Stimulated activated naive CD4-positive, alpha-beta T cell (primary cell): ENCODE measurements around the gene LMNB1.
"Not testable (repeated sequence)": the region's sequence is repeated elsewhere in the genome, so short reads cannot be mapped to it uniquely, and the experiment has no call there.

ENCODE experiments used
- DNase-seq, 6 experiments: peaks; one replicate each; lab custom pipeline; 2025; lab: John Stamatoyannopoulos, UW

LMNB1 gene

DNA sequence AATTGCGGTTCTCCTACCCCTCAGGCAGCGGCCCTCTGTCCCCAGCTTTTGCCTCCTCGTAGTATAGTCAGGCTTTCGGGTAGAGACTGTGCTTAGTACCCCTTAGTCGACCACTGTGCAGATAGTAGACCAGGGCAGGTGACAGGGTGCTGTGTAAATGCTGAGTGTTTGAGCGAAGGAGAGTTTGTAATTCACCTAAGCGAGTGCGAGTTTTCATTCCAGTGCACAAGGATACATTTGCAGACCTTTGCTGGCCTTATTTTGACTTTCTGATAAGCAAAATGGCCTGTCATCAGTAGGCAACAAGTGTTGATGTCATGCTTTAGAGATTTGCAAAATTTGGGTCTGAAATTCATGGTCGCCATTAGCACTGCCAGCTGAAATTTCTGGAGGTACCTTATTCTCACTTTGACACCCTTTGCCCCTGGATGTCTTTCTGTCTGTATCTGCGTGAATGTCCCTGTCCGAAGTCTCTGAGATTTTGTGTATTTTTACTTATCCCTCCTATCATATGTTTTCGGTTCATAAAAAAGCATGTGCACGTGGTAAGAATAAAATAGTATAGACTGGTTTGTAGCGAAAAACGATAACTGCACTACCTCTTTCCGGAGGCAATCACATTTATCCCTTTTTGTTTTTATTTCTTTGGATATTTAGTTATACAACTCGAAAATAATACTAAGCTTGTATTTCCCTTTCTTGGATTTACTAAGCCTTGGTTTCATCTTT is 1.9 kb downstream of the LMNB1 start:
- no peak for DNase-seq

DNA sequence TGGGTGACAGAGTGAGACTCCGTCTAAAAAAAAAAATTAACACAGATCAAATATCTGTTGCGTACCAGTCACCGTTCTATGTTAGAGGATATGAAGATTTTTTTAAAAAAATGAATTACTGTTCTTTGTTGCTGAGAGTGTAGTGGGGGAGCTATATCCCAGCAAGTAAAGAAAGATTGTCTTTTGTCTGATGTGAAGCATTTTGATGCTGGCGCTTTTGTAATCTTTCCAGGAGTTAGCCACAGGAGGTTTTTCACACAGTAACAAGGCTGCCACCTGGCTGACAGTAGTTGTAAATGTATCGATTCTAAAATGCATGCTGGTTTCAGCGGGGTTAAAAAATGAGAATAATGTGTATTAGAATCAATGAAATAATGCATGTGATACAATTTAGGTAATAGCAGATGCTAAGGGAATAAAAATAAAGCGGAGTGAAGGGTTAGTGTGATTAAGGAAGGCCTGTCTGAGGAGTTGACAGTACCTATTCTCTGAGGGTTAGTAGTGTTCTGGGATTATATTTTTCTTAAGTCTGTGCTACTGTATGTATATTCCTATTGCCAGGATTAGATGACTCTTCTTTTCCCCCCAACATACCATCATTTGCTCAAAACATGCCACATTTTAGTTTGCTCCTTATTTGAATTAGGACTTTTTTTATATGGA is 3.4 kb downstream of the LMNB1 start:
- peak in 5 of 6 experiments; percentile 27 to 59 (median 35) for DNase-seq

DNA sequence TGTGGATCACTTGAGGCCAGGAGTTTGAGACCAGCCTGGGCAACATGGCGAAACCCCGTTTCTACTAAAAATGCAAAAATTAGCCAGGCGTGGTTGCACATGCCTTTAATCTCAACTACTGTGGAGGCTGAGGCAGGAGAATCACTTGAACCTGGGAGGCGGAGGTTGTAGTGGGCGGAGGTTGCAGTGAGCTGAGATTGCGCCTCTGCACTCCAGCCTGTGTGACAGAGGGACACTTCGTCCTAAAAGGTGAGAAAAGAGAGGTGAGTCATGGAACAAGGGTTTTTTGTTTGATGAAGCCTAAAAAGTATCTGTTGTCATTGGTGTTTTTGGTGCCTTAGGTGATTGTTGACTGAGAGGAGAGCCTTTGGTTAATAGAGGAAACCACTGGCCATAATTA is 11.5 kb downstream of the LMNB1 start:
- DNase-seq = not testable (repeated sequence)

DNA sequence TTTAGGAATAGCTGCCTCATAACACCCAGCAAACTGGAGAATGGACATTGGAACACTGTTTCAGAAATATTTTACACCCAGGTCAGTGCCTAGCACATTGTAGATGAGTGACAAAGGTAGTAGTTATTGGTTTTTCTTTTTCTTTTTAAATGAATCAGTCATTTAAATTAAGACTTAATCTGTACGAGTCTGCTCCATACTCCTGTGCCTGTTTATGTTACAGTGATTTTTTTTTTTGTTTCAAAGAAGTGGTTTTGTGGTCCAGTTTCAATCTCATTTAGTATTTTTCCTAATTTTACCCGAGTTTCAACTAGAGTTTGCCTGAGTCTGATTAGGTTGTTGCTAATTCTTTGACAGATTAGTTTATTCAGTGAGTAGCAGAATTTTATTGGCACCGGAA is 16.2 kb downstream of the LMNB1 start:
- no peak for DNase-seq

DNA sequence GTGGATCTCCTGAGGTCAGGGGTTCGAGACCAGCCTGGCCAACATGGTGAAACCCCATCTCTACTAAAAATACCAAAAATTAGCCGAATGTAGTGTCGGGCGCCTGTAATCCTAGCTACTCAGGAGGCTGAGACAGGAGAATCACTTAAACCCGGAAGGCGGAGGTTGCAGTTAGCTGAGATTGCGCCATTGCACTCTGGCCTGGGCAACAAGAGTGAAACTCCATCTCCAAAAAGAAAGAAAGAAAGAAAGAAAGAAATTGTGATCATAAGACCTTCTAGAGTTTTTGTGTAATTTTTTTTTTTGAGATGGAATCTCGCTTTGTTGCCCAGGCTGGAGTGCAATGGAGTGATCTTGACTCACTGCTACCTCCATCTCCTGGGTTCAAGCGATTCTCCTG is 16.7 kb downstream of the LMNB1 start:
- not testable (repeated sequence) for DNase-seq

DNA sequence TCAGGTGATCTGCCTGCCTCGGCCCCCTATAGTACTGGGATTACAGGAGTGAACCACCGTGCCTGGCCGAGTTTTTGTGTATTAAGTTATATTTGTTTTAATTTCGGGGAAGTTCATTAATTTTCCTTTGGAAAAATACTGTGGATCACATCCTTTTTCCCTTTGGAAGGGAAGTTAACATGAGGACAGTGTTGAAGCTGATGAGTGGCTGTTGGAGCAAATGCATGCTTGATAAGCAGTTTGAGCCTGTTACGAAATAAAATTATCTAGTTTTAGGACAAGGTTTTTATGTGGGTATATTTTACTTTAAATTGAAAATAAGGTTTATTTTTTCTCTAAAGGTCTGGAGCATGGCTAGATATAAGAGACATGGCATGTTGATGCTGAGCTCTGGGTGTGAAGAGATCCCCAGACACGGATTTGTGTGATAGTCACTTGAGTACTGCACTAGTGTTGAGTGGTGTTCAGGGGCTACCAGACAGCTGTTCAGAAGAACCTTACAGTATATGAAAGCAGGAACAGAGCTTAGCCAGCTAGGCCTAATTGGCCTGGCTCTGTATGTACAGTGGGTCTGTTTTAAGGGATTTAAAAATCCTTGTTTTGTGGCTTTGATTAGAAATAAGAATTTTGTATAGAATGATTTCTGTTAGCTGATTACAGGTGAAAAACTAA is 17.4 kb downstream of the LMNB1 start:
- no peak for DNase-seq

DNA sequence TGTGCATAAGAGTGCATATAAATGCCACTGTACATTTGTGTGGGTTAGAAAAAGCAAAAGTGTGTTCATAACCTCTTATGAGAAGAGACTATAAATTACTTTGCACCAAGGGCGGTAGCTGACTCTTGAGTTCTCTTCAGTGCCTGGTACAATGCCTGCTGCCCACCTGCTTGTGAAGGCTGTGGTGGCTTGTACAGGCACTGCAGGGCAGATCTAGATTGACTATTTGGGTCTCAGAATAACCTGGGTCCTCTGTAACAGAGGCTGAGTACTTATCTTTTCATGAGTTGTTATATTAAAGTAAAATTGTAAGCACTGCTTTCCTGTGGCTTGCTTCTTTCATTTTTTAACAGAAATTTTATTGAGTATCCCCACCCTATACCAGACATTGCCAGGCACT is 22.8 kb downstream of the LMNB1 start:
- no peak for DNase-seq

DNA sequence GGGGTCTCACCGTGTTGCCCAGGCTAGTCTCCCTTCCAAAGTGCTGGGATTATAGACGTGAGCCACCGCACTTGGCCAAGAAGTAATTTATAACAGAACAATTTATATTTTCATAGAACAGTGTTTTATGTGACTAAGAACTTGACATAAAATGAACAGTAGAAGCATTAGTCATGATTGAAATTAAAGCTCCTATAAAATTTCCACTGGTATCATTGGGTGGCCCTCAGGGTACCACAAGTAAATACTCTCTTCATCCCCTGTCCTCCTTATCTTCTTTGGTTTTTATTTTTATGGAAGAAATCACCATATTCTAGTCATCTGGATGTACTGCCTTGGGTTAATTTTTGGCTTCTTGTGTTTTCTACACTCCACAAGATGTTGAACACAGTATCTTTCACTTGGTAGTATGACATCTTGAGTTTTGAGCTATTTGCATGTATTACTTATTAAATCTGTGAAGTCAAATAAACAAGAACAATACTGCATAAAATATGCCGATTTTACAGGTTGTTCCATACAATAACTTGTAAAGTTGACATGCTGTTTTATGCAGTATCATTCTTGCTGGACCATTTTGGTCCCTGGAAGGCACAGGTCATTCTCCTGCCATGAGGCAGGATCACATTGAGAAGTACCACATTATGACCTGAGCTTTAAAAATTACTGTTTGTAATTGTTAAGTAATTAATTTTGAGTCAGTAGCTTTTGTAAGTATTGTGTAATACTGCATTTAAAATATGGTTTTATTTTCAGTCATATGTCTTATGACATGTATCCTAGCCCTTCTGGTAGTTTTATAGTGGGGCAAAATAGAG is 24.4 kb downstream of the LMNB1 start:
- no peak for DNase-seq

DNA sequence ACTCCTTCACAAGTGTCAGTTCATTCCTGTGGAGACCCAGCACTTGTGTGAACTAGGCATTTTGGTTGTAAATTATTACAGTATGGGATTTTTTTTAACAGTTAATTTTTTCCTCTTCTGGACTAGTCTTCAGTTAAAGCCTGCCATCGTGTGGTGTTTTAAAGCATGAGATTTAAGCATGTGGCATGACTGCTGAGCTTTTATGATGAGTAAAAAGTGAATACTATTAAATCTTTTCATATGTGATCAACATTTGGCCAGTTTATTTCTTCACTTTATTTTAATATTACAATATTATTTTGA is 25.0 kb downstream of the LMNB1 start:
- DNase-seq = peak in 2 of 6 experiments; percentile 17 to 20

DNA sequence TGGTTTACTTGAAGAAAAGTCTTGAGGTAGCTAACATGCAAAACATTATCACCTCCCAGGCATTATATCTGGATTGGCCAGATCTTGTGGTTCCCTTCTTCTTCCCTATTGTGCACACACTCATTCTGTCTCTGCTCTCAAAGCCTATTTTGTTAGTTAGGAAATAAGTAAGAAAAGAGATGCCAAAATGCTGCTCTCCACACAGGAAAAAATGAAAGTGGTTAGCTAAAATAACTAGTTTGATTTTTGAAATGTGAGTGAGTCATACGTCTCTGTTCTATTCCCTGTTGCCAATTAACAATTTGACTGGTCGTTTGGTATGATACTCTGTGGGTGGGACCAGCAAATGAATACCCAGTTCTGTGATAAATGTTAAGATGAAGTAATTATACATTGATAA is 28.1 kb downstream of the LMNB1 start:
- no peak for DNase-seq

DNA sequence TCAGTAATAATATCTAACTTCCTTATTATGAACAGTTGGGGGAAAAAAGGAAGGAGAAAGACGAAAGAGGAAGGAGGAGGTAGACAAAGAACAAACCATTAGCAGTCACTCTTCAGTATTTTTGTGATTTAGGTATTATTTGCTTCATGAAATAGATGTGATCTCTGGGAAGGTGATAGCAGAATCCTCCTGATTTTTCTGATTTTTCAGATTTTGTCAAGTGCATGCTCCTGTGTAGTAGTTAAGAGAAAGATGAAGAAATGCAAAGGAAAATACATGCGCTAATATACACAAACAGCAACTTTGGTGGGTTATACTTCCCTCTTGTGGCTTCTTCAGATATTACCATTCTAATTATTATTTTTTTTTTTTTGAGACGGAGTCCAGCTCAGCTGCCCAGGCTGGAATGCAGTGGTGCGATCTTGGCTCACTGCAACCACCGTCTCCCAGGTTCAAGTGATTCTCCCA is 31.6 kb downstream of the LMNB1 start:
- DNase-seq = peak in 2 of 6 experiments; percentile 5 to 32

DNA sequence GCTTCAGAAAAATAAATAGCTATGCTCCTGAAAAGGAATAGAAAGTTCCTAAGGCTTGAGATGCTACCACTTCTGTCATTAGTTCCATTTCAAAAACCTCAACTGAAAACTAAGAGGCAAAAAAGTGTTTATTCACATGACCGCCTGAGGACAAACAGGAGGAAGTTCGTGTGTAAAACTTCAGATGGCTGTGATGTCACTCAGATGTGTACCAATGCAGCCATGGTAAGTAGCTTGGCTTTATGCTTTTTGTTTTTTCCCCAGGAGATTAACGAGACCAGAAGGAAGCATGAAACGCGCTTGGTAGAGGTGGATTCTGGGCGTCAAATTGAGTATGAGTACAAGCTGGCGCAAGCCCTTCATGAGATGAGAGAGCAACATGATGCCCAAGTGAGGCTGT is 33.0 kb downstream of the LMNB1 start:
- DNase-seq = no peak

DNA sequence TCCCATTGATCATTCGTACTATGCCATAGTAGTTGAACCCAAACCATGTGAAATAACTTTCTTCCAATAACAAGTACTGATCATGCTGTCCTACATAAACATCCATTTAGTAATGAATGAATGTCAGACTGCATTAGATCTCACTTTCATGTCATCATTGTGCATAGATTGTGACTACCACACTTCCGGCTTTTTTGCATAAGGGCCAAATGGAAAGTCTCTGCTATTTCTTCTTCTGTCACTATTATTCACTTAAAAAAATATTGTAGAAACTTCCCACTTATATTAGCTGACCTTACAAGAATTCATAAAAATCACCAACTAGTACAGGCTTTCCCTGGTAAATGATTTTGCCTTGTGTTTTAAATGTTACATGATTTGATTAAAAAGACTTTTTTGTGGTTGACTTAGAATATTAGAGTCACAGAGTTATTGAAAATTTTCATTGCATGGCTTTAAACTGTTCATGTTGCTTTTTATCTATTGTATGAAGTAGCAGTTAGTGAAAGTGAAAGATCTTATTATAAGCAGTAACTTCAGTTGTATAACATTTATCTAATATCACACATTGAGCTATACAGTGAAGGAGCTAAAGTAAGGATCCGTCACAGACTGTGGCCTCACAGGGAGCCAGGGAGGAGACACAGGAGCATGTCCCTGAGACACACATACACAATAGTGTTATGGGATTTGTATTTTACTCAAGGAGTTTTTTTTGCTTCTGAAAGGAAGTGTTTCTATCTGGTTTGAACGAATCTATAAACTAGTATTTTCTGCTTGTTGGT is 33.9 kb downstream of the LMNB1 start:
- no peak for DNase-seq

DNA sequence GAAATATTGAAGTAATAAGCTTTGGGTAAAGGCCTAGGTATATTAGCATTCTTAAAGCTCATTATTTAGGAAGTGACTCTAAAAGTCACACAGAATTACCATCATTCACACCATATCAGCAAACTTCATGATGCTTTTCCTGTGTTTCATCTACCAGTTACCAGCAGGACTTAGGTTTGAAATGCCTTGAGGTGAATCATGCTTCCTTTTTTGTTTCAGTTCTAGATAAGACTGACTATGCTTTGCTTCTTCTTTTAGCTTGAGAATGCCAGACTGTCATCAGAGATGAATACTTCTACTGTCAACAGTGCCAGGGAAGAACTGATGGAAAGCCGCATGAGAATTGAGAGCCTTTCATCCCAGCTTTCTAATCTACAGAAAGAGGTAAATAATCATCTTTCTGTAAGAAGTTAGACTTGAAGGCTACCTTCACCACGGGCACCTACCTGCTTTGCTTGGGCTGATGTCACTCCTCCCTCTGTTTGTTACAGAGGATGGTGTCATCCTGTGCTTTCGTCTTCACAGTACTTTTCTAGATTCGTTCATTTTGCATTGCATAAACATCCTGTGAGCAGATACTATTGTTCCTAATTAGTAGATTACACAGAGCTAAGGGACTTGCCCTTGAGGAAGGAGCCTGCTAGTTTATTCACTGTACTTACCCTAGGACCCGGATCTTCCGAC is 34.7 kb downstream of the LMNB1 start:
- DNase-seq = peak in 3 of 6 experiments; percentile 38 to 55 (median 42)

DNA sequence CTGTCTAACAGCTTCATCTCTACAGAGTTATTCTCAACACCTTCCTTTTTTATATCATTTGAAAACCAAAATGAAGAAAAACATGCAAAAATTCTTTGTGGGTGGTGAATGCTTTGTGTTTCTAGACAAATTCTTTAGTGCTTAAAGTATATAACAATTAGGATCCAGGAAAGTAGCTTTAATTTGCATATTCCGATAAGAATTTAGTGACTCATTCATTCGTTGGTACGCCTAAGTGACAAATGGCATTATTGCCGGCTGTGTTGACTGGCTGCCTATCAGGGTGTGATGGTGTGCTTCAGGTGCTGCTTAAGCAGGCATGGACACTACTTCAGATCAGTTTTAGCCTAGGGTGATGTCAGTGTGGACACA is 35.2 kb downstream of the LMNB1 start:
- no peak for DNase-seq

DNA sequence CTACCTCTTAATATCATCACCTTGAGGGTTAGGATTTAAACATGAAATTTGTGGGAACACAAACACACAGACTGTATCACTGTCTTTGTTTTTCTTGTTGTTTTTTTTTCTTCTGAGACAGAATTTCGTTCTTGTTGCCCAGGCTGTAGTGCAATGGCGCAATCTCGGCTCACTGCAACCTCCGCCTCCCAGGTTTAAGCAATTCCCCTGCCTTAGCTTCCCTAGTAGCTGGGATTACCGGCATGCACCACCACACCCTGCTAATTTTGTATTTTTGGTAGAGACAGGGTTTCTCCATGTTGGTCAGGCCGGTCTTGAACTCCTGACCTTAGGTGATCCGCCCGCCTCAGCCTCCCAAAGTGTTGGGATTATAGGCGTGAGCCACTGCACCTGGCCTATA is 36.9 kb downstream of the LMNB1 start:
- not testable (repeated sequence) for DNase-seq

DNA sequence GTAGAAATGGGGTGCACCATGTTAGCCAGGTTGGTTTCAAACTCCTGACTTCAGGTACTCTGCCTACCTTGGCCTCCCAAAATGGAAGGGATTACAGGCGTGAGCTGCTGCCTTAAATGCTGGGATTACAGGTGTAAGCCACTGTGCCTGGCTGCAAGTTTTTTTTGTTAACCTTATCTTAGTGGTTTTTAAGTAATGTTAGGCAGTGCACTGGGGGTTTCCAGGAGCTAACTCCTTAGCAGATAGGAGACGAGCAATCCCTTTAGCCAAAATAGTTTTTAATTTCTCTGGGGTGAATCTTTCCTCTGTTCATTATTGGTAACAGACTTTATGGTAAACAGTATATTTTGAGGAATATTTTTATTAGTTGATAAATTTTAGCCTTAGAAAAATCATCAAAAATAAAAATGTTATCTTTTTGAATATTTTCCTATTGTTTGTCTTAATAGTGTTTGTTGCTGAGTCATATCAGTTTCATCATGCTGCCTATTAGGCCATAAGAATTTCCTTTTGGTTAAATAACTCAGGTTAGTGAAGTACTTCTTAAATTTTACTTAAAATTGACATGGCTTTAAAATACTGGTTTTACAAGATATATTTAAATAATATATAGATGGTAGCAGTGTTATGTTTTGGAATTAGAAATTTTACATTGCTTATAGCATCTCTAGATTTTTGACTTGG is 37.9 kb downstream of the LMNB1 start:
- no peak for DNase-seq

DNA sequence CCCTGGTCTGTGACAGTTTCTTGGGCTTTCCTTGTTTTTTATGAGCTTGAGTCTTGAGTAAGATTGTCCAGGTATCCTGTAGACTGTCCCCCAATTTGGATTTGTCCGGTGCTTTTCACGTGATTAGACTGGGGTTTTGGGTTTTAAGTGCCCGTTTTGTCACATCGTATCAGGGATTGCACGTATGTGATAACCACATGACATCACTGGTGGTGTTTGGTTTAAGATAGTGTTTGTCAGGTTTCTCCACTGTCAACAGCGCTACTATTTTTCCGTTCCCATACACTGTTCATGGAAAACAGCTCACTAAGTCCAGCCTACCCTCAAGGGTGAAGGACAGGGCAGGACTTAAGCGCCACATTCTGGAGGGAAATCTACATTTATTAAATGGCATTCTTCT is 39.7 kb downstream of the LMNB1 start:
- DNase-seq = no peak

DNA sequence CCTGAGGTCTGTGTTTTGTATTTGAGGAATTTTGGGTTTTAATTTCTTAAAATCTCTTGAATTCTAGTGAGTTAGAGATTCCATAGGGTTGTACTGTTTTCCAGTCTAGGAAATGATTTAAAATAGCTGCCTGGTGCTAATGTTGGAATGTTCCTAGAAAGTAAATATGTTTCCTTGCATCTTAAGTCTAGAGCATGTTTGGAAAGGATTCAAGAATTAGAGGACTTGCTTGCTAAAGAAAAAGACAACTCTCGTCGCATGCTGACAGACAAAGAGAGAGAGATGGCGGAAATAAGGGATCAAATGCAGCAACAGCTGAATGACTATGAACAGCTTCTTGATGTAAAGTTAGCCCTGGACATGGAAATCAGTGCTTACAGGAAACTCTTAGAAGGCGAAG is 41.8 kb downstream of the LMNB1 start:
- no peak for DNase-seq

DNA sequence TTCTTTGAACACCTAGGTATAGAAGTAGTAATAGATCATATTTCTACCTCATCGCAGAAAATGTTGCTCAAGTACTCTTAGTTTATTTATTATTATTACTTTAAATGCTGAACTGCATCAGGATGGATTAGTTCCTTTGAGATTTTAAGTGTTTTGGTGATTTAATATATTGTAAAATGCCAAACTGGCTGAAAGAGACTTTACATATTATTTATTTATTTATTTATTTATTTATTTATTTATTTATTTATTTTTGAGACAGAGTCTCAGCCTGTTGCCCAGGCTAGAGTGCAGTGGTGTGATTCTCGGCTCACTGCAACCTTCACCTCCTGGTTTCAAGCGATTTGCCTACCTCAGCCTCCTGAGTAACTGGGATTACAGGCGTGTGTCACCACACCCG is 42.3 kb downstream of the LMNB1 start:
- no peak for DNase-seq
